ENCODE results near the gene EFCAB12. TPM values are rescaled to one million over a fixed set of nuclear protein-coding genes. Genes with fewer than 3 reads are reported as not detected.
A peak's percentile ranks its signal among the peaks of the same experiment; 100 is the strongest.

Gene EFCAB12
- total and polyA plus RNA-seq, 2 experiments from 2014 or later, result 0.19 to 0.20 TPM

DNA sequence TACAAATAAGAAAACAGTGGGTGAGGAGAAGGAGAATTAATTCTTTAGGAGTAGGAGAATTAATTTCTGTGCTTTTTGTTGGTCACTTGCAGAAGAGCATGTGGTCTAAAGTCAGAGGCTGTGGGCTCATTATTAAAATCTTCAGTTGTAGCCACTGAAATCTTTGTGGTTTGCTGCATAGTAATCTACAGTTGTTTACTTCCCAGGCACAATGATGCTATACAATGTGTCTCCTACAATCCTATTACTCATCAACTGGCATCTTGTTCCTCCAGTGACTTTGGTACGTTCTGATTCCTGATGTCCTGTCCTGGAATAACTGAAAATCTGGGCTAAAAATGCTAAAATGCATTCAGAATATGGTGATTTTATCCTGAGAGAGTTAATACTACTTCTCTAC is 32.6 kb upstream of the EFCAB12 start:
- Histone ChIP-seq H3K4me2 (no peak overlapping the region), H3K4me1 (ENCODE audit: insufficient read depth) (peaks cover 7% of the 10 kb centered on the region), H3K27me3 (no peaks in the 10 kb centered on the region), H3K36me3 (replicated peaks; ENCODE audit: insufficient read depth, low read depth) (no peaks in the 10 kb centered on the region), H3K4me3 (no peak overlapping the region), H3K27ac (peak overlapping the region; percentile 82), H2AFZ (no peak overlapping the region), H3K9me3 (ENCODE audit: low read depth) (no peaks in the 10 kb centered on the region), H4K20me1 (ENCODE audit: insufficient read depth, poor library complexity, severe bottlenecking) (no peaks in the 10 kb centered on the region), H3K79me2 (no peaks in the 10 kb centered on the region), H3K9me2 (replicated peaks; ENCODE audit: insufficient read depth) (no peaks in the 10 kb centered on the region)
- no peak for TF ChIP-seq EZH2phosphoT487 (IDR thresholded peaks at IDR 0.05; ENCODE audit: low read depth, severe bottlenecking, unreplicated experiment)
- TF ChIP-seq, protein P1, sequence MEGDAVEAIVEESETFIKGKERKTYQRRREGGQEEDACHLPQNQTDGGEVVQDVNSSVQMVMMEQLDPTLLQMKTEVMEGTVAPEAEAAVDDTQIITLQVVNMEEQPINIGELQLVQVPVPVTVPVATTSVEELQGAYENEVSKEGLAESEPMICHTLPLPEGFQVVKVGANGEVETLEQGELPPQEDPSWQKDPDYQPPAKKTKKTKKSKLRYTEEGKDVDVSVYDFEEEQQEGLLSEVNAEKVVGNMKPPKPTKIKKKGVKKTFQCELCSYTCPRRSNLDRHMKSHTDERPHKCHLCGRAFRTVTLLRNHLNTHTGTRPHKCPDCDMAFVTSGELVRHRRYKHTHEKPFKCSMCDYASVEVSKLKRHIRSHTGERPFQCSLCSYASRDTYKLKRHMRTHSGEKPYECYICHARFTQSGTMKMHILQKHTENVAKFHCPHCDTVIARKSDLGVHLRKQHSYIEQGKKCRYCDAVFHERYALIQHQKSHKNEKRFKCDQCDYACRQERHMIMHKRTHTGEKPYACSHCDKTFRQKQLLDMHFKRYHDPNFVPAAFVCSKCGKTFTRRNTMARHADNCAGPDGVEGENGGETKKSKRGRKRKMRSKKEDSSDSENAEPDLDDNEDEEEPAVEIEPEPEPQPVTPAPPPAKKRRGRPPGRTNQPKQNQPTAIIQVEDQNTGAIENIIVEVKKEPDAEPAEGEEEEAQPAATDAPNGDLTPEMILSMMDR (IDR thresholded peaks at IDR 0.05; ENCODE audit: poor library complexity), result no peak
- TF ChIP-seq EZH2 (IDR thresholded peaks at IDR 0.05; ENCODE audit: borderline replicate concordance), result no peak
- no peak for DNase-seq (ENCODE audit: low spot score)
- WGBS (ENCODE audit: low lambda C conversion rate, missing lambda C conversion rate), result 87% methylated on average over 1 of the region's 1 CpG

DNA sequence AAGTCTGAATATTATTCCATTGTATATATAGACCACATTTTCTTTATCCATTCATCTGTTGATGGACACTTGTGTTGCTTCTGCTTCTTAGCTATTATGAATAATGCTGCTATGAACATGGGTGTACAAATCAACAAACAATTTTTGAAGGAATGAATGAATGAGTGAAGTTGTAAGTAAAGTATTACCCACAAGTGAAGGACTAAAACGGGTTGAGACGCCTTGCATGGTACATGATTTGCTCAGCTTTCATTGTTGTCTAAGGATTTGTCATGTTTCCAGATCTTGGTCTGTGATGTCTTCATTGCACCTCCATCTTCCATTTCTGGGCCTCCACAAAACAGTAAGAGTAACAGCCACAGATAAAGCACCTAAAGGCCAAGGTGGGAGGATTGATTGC is 32.1 kb upstream of the EFCAB12 start:
- Histone ChIP-seq H3K9me3 (ENCODE audit: low read depth) (no peaks in the 10 kb centered on the region), H3K36me3 (replicated peaks; ENCODE audit: insufficient read depth, low read depth) (no peaks in the 10 kb centered on the region), H3K27me3 (no peaks in the 10 kb centered on the region), H2AFZ (no peak overlapping the region), H3K4me2 (no peak overlapping the region), H3K79me2 (no peaks in the 10 kb centered on the region), H3K27ac (peak overlapping the region; percentile 82), H3K4me1 (ENCODE audit: insufficient read depth) (peaks cover 7% of the 10 kb centered on the region), H3K4me3 (no peak overlapping the region), H4K20me1 (ENCODE audit: insufficient read depth, poor library complexity, severe bottlenecking) (no peaks in the 10 kb centered on the region), H3K9me2 (replicated peaks; ENCODE audit: insufficient read depth) (no peaks in the 10 kb centered on the region)
- 73% methylated on average over 2 of the region's 2 CpGs for WGBS (ENCODE audit: low lambda C conversion rate, missing lambda C conversion rate)
- DNase-seq (ENCODE audit: low spot score), result no peak
- no peak for TF ChIP-seq EZH2phosphoT487 (IDR thresholded peaks at IDR 0.05; ENCODE audit: low read depth, severe bottlenecking, unreplicated experiment)
- no peak for TF ChIP-seq EZH2 (IDR thresholded peaks at IDR 0.05; ENCODE audit: borderline replicate concordance)

DNA sequence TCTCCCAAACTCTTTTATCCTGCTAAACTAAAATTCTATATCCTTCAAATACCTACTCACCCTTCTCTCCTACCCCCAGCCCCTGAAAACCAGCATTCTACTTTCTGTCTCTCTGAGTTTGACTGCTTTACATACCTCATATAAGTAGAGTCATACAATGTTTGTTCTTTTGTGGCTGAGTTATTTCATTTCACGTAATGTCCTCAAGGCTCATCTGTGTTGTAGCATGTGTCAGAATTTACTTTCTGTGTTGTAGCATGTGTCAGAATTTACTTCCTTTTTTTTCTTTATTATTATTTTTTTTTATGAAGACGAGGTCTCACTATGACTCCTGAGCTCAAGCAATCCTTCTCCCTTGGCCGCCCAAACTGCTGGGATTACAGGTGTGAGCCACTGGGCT is 31.7 kb upstream of the EFCAB12 start:
- Histone ChIP-seq H3K4me3 (no peak overlapping the region), H3K9me2 (replicated peaks; ENCODE audit: insufficient read depth) (no peaks in the 10 kb centered on the region), H3K79me2 (no peaks in the 10 kb centered on the region), H3K27me3 (no peaks in the 10 kb centered on the region), H3K36me3 (replicated peaks; ENCODE audit: insufficient read depth, low read depth) (no peaks in the 10 kb centered on the region), H3K4me2 (no peak overlapping the region), H4K20me1 (ENCODE audit: insufficient read depth, poor library complexity, severe bottlenecking) (no peaks in the 10 kb centered on the region), H3K27ac (no peak overlapping the region), H2AFZ (no peak overlapping the region), H3K9me3 (ENCODE audit: low read depth) (no peaks in the 10 kb centered on the region), H3K4me1 (ENCODE audit: insufficient read depth) (peaks cover 7% of the 10 kb centered on the region)
- DNase-seq (ENCODE audit: low spot score), result no peak
- 91% methylated on average over 3 of the region's 3 CpGs for WGBS (ENCODE audit: low lambda C conversion rate, missing lambda C conversion rate)
- no peak for TF ChIP-seq EZH2 (IDR thresholded peaks at IDR 0.05; ENCODE audit: borderline replicate concordance)
- TF ChIP-seq, protein P1 (IDR thresholded peaks at IDR 0.05; ENCODE audit: poor library complexity), result no peak
- no peak for TF ChIP-seq EZH2phosphoT487 (IDR thresholded peaks at IDR 0.05; ENCODE audit: low read depth, severe bottlenecking, unreplicated experiment)

DNA sequence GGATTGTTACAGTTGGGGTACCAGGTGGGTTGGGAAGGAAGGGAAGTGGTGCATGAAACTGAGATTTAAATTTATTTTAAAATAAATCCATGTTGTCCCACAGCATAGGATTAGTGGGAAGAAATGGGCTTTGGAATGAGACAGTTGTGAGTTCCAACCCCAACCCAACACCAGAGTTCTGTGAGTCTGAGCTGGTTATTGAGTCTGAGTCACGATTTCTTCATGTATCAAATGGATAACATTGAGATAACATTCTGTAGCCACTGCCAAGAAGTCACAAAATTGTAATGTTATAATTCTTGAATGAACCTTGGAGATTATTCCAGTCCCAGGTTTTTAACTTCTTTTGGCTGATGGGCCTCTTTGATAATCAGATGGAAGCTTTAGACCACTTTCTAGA is 25.3 kb upstream of the EFCAB12 start:
- WGBS (ENCODE audit: low lambda C conversion rate, missing lambda C conversion rate), result 84% methylated on average over 1 of the region's 1 CpG
- Histone ChIP-seq H3K9me3 (ENCODE audit: low read depth) (no peaks in the 10 kb centered on the region), H3K4me1 (ENCODE audit: insufficient read depth) (peaks cover 5% of the 10 kb centered on the region), H4K20me1 (ENCODE audit: insufficient read depth, poor library complexity, severe bottlenecking) (no peaks in the 10 kb centered on the region), H3K27ac (no peak overlapping the region), H3K4me3 (no peak overlapping the region), H3K36me3 (replicated peaks; ENCODE audit: insufficient read depth, low read depth) (no peaks in the 10 kb centered on the region), H2AFZ (no peak overlapping the region), H3K79me2 (peaks cover 2% of the 10 kb centered on the region), H3K4me2 (no peak overlapping the region), H3K27me3 (no peaks in the 10 kb centered on the region), H3K9me2 (replicated peaks; ENCODE audit: insufficient read depth) (no peaks in the 10 kb centered on the region)
- TF ChIP-seq EZH2phosphoT487 (IDR thresholded peaks at IDR 0.05; ENCODE audit: low read depth, severe bottlenecking, unreplicated experiment) (no peak), EZH2 (IDR thresholded peaks at IDR 0.05; ENCODE audit: borderline replicate concordance) (no peak)
- TF ChIP-seq, protein P1 (IDR thresholded peaks at IDR 0.05; ENCODE audit: poor library complexity), result no peak
- DNase-seq (ENCODE audit: low spot score), result no peak
